HepG2 (cell line): ENCODE measurements around the gene ANTXR1. TPM values are rescaled to one million over a fixed set of nuclear protein-coding genes. Genes with fewer than 3 reads are reported as not detected.

Experiments used
- ATAC-seq: fragments of 200-7000 bp; cut with Tn5 transposase; 3 replicates; pipeline ENCODE4 v1.9.1; 2020; ENCODE audit warnings: mild to moderate bottlenecking, moderate library complexity
- BruUV-seq: library from RNA; stranded (reverse); fragments of 400-500 nt; replicated peaks from 2 replicates; lab custom pipeline; 2021; lab: Mats Ljungman, UMichigan
- CTCF ChIA-PET: fragments of 300-600 bp; formaldehyde crosslinking; extraction: SDS; loops from one replicate; lab custom pipeline; 2021; ENCODE audit warnings: low total read pairs, inconsistent platforms, low intra/inter-chr PET ratio; lab: Yijun Ruan, JAX
- POLR2A ChIA-PET: fragments of 350-600 bp; sonication (Branson Sonifier 250); formaldehyde crosslinking; loops from one replicate; lab custom pipeline; 2020; ENCODE audit warnings: antibody characterized with exemption, inconsistent platforms; lab: Yijun Ruan, JAX
- DNase-seq: peaks from one replicate; pipeline ENCODE4 v3.0.0-alpha.2; 2015; ENCODE audit warnings: low spot score
- FAIRE-seq: peaks from 3 replicates; lab custom pipeline; 2011; peaks lifted over from hg19 to GRCh38; lab: Jason Lieb, UNC
- H2AFZ ChIP-seq: one replicate; pipeline ENCODE4 v1.6.1; 2011; ENCODE audit warnings: low read length, inconsistent platforms
- H3K27ac ChIP-seq: fragments of 300-600 bp; 3 replicates; pipeline ENCODE4 v1.8.0; 2011; ENCODE audit warnings: mixed run types, mild to moderate bottlenecking, mixed read lengths, low read length, inconsistent platforms; ENCODE audit not compliant: insufficient read depth; ENCODE audit errors: extremely low read length
- H3K27me3 ChIP-seq, 2 experiments: fragments of 200-600 bp in 1 of 2; 2 replicates in 1 of 2; 3 replicates in 1 of 2; pipeline versions ENCODE4 v1.6.0 to v1.8.0; 2011; ENCODE audit warnings: low read length in 2 of 2, mild to moderate bottlenecking in 2 of 2, moderate library complexity in 2 of 2, inconsistent platforms in 1 of 2; ENCODE audit not compliant: insufficient read depth in 2 of 2, control insufficient read depth in 1 of 2
- H3K36me3 ChIP-seq, 2 experiments: fragments of 200-600 bp in 1 of 2; replicated peaks in 1 of 2; 2 replicates in 1 of 2; 3 replicates in 1 of 2; pipeline versions ENCODE4 v1.5.1 to v1.8.0; 2011; ENCODE audit warnings: low read length in 2 of 2, inconsistent platforms in 1 of 2; ENCODE audit not compliant: insufficient read depth in 2 of 2, control insufficient read depth in 1 of 2
- H3K4me1 ChIP-seq: 2 replicates; pipeline ENCODE4 v1.5.1; 2012; ENCODE audit warnings: low read length, inconsistent platforms; ENCODE audit not compliant: insufficient read depth
- H3K4me2 ChIP-seq: 2 replicates; pipeline ENCODE4 v1.6.0; 2011; ENCODE audit warnings: low read depth, low read length, inconsistent platforms
- H3K4me3 ChIP-seq, 3 experiments: fragments of 200-600 bp in 1 of 3; sonication (generic), shearing (Covaris generic) in 1 of 3; replicated peaks in 1 of 3; 2 replicates each; pipeline ENCODE4 v1.5.1; 2011 to 2016; ENCODE audit warnings: low read length in 3 of 3, inconsistent platforms in 2 of 3, low read depth in 2 of 3, mild to moderate bottlenecking in 2 of 3, control low read depth in 1 of 3, mixed read lengths in 1 of 3; ENCODE audit not compliant: insufficient read depth in 1 of 3
- H3K79me2 ChIP-seq: one replicate; pipeline ENCODE4 v1.6.1; 2011; ENCODE audit warnings: low read length, inconsistent platforms; ENCODE audit not compliant: insufficient read depth
- H3K9ac ChIP-seq: 2 replicates; pipeline ENCODE4 v1.6.0; 2011; ENCODE audit warnings: mild to moderate bottlenecking, low read depth, low read length, inconsistent platforms; ENCODE audit not compliant: insufficient read depth
- H3K9me3 ChIP-seq: 2 replicates; pipeline ENCODE4 v1.5.1; 2012; ENCODE audit warnings: mild to moderate bottlenecking, low read length
- H4K20me1 ChIP-seq: 2 replicates; pipeline ENCODE4 v1.6.0; 2011; ENCODE audit warnings: inconsistent platforms, mild to moderate bottlenecking, low read length, moderate library complexity; ENCODE audit not compliant: insufficient read depth
- CREM ChIP-seq, 2 experiments: sonication (generic) in 1 of 2; formaldehyde crosslinking in 1 of 2; IDR thresholded peaks; 2 replicates each; pipeline versions ENCODE4 v1.4.0 to v1.6.1; 2016 to 2020; ENCODE audit warnings: antibody characterized with exemption in 1 of 2, mild to moderate bottlenecking in 1 of 2, missing genetic modification reagents in 1 of 2
- FOXC1 ChIP-seq: sonication (generic); formaldehyde crosslinking; IDR thresholded peaks from 2 replicates; pipeline ENCODE4 v1.8.0; 2022; ENCODE audit warnings: mild to moderate bottlenecking, missing genetic modification reagents, borderline replicate concordance
- NR1H2 ChIP-seq: sonication (generic); formaldehyde crosslinking; IDR thresholded peaks from 2 replicates; pipeline ENCODE4 v1.8.1; 2022; ENCODE audit warnings: low read depth, missing genetic modification reagents, borderline replicate concordance
- ZNF383 ChIP-seq: sonication (generic); formaldehyde crosslinking; IDR thresholded peaks from 2 replicates; pipeline ENCODE4 v1.4.0; 2020; ENCODE audit warnings: missing genetic modification reagents, mild to moderate bottlenecking, borderline replicate concordance
- ZNF530 ChIP-seq: sonication (generic); formaldehyde crosslinking; IDR thresholded peaks from 2 replicates; pipeline ENCODE4 v1.5.0; 2020; ENCODE audit warnings: low read depth, mild to moderate bottlenecking, missing genetic modification reagents
- WGBS: methylation state at CpG from one replicate; pipeline ENCODE4 v1.1.6; 2017; ENCODE audit warnings: low lambda C conversion rate; 5-methylcytosine and 5-hydroxymethylcytosine counted together
- in situ Hi-C: cut with HindIII; loops from 2 replicates; pipeline ENCODE4 v1.10.0; 2017; ENCODE audit warnings: low pct_unique_long_range_greater_than_20kb; ENCODE audit not compliant: extremely low pct_ligation_motif_present
- intact Hi-C: fragments of 100-400 bp; cut with micrococcal nuclease; formaldehyde crosslinking; loops from one replicate; pipeline ENCODE4 v1.10.0; 2022; ENCODE audit not compliant: unreplicated experiment
- polyA plus RNA-seq, 8 experiments: library from polyadenylated mRNA; depleted of rRNA in 3 of 8; stranded (reverse) in 7 of 8; unstranded in 1 of 8; fragments of >200 nt; fragmentation: Illumina TruSeq in 4 of 8; extraction: Trizol in 4 of 8; gene quantifications; 2 replicates each; pipeline versions ENCODE4 v1.2.1 to v1.2.3, GENCODE V29; 2011 to 2016; ENCODE audit warnings: low read depth in 4 of 8, missing spikeins in 1 of 8, mixed read lengths in 1 of 8; ENCODE audit not compliant: insufficient read depth in 1 of 8
- total RNA-seq, 5 experiments: library from RNA; depleted of rRNA; stranded (reverse); fragments of >200 nt; fragmentation: Illumina TruSeq; extraction: Trizol; gene quantifications; 2 replicates each; pipeline ENCODE4 v1.2.3, GENCODE V29; 2016; ENCODE audit warnings: low read depth in 1 of 5
- TF ChIP-seq, protein P1 (sequence below): sonication (generic); formaldehyde crosslinking; IDR thresholded peaks from 2 replicates; pipeline ENCODE4 v1.5.0; 2020; ENCODE audit warnings: missing genetic modification reagents
- TF ChIP-seq, protein P2 (sequence below): sonication (generic); formaldehyde crosslinking; IDR thresholded peaks from 2 replicates; pipeline ENCODE4 v1.4.0; 2020; ENCODE audit warnings: mild to moderate bottlenecking, missing genetic modification reagents
- TF ChIP-seq, protein P3 (sequence below): IDR thresholded peaks from 2 replicates; pipeline ENCODE4 v1.6.1; 2016; ENCODE audit warnings: control low read depth
- TF ChIP-seq, protein P4 (sequence below): sonication (generic); formaldehyde crosslinking; IDR thresholded peaks from 2 replicates; pipeline ENCODE4 v1.8.1; 2023; ENCODE audit warnings: mild to moderate bottlenecking, missing genetic modification reagents

ANTXR1 gene
- total and polyA plus RNA-seq, 2 of the 13 experiments (the other 11 are each of a cell fraction or from before 2014, with no cell fraction given), result 4.5 to 12.7 TPM

DNA sequence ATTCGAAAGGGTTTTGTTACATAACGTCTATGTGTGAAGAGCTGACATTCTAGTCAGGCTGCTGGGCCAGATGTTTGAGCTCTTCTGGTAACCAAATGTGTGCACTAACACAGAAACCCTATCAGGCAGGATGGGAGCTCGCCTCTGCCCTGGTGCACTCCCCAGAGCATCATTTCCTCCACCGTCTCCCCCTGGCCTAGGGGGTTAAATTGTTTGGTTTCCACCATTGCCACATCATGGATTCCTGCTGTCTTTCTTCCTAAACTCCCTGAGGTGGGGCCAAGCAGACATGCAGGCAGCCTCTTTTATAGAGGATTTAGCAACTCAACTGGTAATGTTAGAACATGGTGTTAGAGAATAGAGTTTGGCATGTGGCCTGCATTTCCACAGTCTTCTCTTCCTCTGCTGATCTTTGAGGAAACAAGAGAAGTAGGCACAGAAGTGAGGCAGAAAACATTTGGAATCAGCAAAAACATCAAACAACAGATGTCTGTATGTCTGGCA lies 87.3 kb downstream of the ANTXR1 start:
- in situ Hi-C loops, result no loop called here
- Histone ChIP-seq H4K20me1 (no peaks in the 10 kb centered on the region), H3K4me1 (peaks cover 20% of the 10 kb centered on the region), H3K9ac (no peak overlapping the region), H2AFZ (no peak overlapping the region), H3K27me3 (no peaks in the 10 kb centered on the region), H3K4me3 (no peak overlapping the region), H3K4me2 (no peak overlapping the region), H3K36me3 (peaks cover 0 to 6% of the 10 kb centered on the region in 2 experiments; a peak in 1 of 5 replicates), H3K79me2 (no peaks in the 10 kb centered on the region), H3K27ac (no peak overlapping the region), H3K9me3 (no peaks in the 10 kb centered on the region)
- CTCF ChIA-PET, result no interaction called here
- WGBS, result 76% methylated on average over 4 of the region's 4 CpGs
- POLR2A ChIA-PET, result no interaction called here
- DNase-seq (no peak), ATAC-seq (no peak), FAIRE-seq (no peak)
- no TSS peak for BruUV-seq
- intact Hi-C loops, result no loop called here
- TF ChIP-seq, protein P1, sequence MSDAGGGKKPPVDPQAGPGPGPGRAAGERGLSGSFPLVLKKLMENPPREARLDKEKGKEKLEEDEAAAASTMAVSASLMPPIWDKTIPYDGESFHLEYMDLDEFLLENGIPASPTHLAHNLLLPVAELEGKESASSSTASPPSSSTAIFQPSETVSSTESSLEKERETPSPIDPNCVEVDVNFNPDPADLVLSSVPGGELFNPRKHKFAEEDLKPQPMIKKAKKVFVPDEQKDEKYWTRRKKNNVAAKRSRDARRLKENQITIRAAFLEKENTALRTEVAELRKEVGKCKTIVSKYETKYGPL (CRISPR knock-in tag), result no peak
- TF ChIP-seq FOXC1 (CRISPR knock-in tag) (no peak), ZNF530 (no peak), ZNF383 (CRISPR knock-in tag) (no peak), NR1H2 (CRISPR knock-in tag) (no peak), CREM (IDR thresholded peaks at IDR 0.05) (no peak), CREM (CRISPR knock-in tag; IDR thresholded peaks at IDR 0.05) (no peak)
- TF ChIP-seq, protein P2, sequence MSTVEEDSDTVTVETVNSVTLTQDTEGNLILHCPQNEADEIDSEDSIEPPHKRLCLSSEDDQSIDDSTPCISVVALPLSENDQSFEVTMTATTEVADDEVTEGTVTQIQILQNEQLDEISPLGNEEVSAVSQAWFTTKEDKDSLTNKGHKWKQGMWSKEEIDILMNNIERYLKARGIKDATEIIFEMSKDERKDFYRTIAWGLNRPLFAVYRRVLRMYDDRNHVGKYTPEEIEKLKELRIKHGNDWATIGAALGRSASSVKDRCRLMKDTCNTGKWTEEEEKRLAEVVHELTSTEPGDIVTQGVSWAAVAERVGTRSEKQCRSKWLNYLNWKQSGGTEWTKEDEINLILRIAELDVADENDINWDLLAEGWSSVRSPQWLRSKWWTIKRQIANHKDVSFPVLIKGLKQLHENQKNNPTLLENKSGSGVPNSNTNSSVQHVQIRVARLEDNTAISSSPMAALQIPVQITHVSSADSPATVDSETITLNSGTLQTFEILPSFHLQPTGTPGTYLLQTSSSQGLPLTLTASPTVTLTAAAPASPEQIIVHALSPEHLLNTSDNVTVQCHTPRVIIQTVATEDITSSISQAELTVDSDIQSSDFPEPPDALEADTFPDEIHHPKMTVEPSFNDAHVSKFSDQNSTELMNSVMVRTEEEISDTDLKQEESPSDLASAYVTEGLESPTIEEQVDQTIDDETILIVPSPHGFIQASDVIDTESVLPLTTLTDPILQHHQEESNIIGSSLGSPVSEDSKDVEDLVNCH (CRISPR knock-in tag), result no peak
- TF ChIP-seq, protein P3, sequence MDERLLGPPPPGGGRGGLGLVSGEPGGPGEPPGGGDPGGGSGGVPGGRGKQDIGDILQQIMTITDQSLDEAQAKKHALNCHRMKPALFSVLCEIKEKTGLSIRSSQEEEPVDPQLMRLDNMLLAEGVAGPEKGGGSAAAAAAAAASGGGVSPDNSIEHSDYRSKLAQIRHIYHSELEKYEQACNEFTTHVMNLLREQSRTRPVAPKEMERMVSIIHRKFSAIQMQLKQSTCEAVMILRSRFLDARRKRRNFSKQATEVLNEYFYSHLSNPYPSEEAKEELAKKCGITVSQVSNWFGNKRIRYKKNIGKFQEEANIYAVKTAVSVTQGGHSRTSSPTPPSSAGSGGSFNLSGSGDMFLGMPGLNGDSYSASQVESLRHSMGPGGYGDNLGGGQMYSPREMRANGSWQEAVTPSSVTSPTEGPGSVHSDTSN (CRISPR knock-in tag), result no peak
- TF ChIP-seq, protein P4, sequence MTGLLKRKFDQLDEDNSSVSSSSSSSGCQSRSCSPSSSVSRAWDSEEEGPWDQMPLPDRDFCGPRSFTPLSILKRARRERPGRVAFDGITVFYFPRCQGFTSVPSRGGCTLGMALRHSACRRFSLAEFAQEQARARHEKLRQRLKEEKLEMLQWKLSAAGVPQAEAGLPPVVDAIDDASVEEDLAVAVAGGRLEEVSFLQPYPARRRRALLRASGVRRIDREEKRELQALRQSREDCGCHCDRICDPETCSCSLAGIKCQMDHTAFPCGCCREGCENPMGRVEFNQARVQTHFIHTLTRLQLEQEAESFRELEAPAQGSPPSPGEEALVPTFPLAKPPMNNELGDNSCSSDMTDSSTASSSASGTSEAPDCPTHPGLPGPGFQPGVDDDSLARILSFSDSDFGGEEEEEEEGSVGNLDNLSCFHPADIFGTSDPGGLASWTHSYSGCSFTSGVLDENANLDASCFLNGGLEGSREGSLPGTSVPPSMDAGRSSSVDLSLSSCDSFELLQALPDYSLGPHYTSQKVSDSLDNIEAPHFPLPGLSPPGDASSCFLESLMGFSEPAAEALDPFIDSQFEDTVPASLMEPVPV (CRISPR knock-in tag), result no peak
